ENCODE measurements around the gene S100A11.

The S100A11 gene

GRCh38 chr1:152038871-152039270 lies 2.1 kb upstream of the S100A11 start:
- Histone ChIP-seq H3K9me3 (ENCODE audit: control insufficient read depth, low read length) (no peaks in the 10 kb centered on the region), H3K9ac (ENCODE audit: low read length) (no peak overlapping the region), H3K27me3 (replicated peaks; ENCODE audit: control insufficient read depth, insufficient read depth, low read length) (no peaks in the 10 kb centered on the region), H3K4me3 (ENCODE audit: low read length) (no peak overlapping the region), H3K36me3 (ENCODE audit: control insufficient read depth, insufficient read depth, low read length, severe bottlenecking) (peaks cover 4% of the 10 kb centered on the region), H3K4me1 (ENCODE audit: control insufficient read depth, insufficient read depth, low read length) (peaks cover 16% of the 10 kb centered on the region)
- no peak for DNase-seq (ENCODE audit: low read depth)

- Histone ChIP-seq H3K36me3 (ENCODE audit: control insufficient read depth, insufficient read depth, low read length, severe bottlenecking) (peaks cover 36% of the 10 kb centered on the region), H3K4me3 (ENCODE audit: low read length) (peak overlapping the region; percentile 98), H3K4me1 (ENCODE audit: control insufficient read depth, insufficient read depth, low read length) (peaks cover 28% of the 10 kb centered on the region), H3K9me3 (ENCODE audit: control insufficient read depth, low read length) (no peaks in the 10 kb centered on the region), H3K9ac (ENCODE audit: low read length) (peak overlapping the region; percentile 100), H3K27me3 (replicated peaks; ENCODE audit: control insufficient read depth, insufficient read depth, low read length) (no peaks in the 10 kb centered on the region)
- peak; percentile 77 for DNase-seq (ENCODE audit: low read depth)
Observed at GRCh38 chr1:152035539-152036266, 1.1 kb downstream of the S100A11 start.

DNA sequence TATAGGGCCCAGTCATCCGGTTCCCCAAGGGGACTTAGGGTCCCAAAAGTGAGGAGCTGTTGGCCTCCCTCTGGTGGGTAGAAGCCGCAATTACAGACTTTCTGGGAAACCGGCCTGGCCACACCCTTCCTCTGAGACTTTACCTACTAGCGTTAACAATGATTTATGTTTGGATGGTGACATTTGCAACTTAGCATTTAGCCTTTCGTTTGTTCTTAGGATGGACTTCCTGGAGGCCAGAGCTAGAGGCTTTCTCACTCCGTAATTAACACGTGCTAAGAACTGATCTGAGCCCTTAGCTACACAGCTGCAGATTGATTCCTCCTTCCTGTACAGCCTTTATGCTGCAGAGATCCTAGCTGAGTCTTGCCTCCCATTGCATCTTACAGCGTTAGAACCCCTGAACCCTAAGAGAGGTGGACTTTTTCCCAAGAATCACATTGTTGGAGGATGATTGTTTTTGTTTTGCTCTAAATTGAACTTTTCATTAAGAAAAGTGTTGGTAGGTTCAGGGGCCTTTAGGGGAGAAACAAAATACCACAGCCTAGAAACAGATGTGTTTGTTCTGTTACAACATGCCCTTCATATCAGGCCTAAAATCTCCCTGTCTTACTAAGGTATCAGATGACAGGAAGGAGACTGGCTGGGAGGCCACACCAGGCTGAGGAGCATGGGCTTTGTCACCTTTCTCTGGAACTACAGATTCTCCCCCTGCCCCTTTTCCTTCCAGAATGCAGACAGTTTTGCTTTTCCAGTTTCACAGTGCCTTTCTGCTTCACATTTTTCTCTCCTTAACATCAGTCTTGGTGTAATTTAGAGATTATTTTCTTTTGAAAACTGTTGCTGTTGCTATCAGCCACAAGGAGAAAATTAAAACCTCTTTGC lies 1.9 kb downstream of the S100A11 start:
- Histone ChIP-seq H3K27me3 (replicated peaks; ENCODE audit: control insufficient read depth, insufficient read depth, low read length) (no peaks in the 10 kb centered on the region), H3K9me3 (ENCODE audit: control insufficient read depth, low read length) (no peaks in the 10 kb centered on the region), H3K4me1 (ENCODE audit: control insufficient read depth, insufficient read depth, low read length) (peaks cover 31% of the 10 kb centered on the region), H3K4me3 (ENCODE audit: low read length) (peak overlapping the region; percentile 98), H3K9ac (ENCODE audit: low read length) (peak overlapping the region; percentile 100), H3K36me3 (ENCODE audit: control insufficient read depth, insufficient read depth, low read length, severe bottlenecking) (peaks cover 36% of the 10 kb centered on the region)
- DNase-seq (ENCODE audit: low read depth), result peak; percentile 93

GRCh38 chr1:152034324-152034653 lies 2.5 kb downstream of the S100A11 start:
- Histone ChIP-seq H3K36me3 (ENCODE audit: control insufficient read depth, insufficient read depth, low read length, severe bottlenecking) (peaks cover 36% of the 10 kb centered on the region), H3K9ac (ENCODE audit: low read length) (peak overlapping the region; percentile 100), H3K27me3 (replicated peaks; ENCODE audit: control insufficient read depth, insufficient read depth, low read length) (no peaks in the 10 kb centered on the region), H3K4me1 (ENCODE audit: control insufficient read depth, insufficient read depth, low read length) (peaks cover 37% of the 10 kb centered on the region), H3K4me3 (ENCODE audit: low read length) (peak overlapping the region; percentile 98), H3K9me3 (ENCODE audit: control insufficient read depth, low read length) (no peaks in the 10 kb centered on the region)
- DNase-seq (ENCODE audit: low read depth), result no peak

DNA sequence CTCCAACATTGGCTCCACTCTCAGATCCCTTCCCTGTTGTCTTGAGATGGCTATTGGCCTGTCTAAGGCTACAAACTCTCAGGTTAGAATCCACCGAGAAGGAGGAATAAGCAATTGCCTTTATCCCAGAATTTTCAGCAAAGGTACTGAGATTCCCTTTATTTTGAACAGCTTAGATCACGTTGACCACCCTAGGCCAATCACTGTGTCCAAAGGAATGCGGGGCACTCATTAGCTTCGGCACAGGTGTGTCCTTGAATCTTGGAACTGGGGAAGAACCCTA lies 6.9 kb downstream of the S100A11 start:
- no peaks in the 10 kb centered on the region for H3K9me3 ChIP-seq (ENCODE audit: control insufficient read depth, low read length)
- H3K9ac ChIP-seq (ENCODE audit: low read length), result peak overlapping the region; percentile 63
- no peak for DNase-seq (ENCODE audit: low read depth)
- no peaks in the 10 kb centered on the region for H3K27me3 ChIP-seq (replicated peaks; ENCODE audit: control insufficient read depth, insufficient read depth, low read length)
- peak overlapping the region; percentile 56 for H3K4me3 ChIP-seq (ENCODE audit: low read length)
- H3K36me3 ChIP-seq (ENCODE audit: control insufficient read depth, insufficient read depth, low read length, severe bottlenecking), result peaks cover 36% of the 10 kb centered on the region
- peaks cover 48% of the 10 kb centered on the region for H3K4me1 ChIP-seq (ENCODE audit: control insufficient read depth, insufficient read depth, low read length)

- Histone ChIP-seq H3K9me3 (ENCODE audit: control insufficient read depth, low read length) (no peaks in the 10 kb centered on the region), H3K9ac (ENCODE audit: low read length) (peak overlapping the region; percentile 63), H3K4me1 (ENCODE audit: control insufficient read depth, insufficient read depth, low read length) (peaks cover 43% of the 10 kb centered on the region)
Observed at GRCh38 chr1:152029144-152029928, 7.5 kb downstream of the S100A11 start.

GRCh38 chr1:152026895-152027294 lies 9.9 kb downstream of the S100A11 start:
- no peak for DNase-seq (ENCODE audit: low read depth)
- Histone ChIP-seq H3K36me3 (ENCODE audit: control insufficient read depth, insufficient read depth, low read length, severe bottlenecking) (peaks cover 12% of the 10 kb centered on the region), H3K27me3 (replicated peaks; ENCODE audit: control insufficient read depth, insufficient read depth, low read length) (no peaks in the 10 kb centered on the region), H3K4me1 (ENCODE audit: control insufficient read depth, insufficient read depth, low read length) (peaks cover 25% of the 10 kb centered on the region), H3K9ac (ENCODE audit: low read length) (no peak overlapping the region), H3K9me3 (ENCODE audit: control insufficient read depth, low read length) (no peaks in the 10 kb centered on the region), H3K4me3 (ENCODE audit: low read length) (no peak overlapping the region)

More at GRCh38 chr1:152029144-152029928, 7.5 kb downstream of the S100A11 start:
- DNase-seq (ENCODE audit: low read depth), result peak; percentile 49
- H3K27me3 ChIP-seq (replicated peaks; ENCODE audit: control insufficient read depth, insufficient read depth, low read length), result no peaks in the 10 kb centered on the region
- peaks cover 36% of the 10 kb centered on the region for H3K36me3 ChIP-seq (ENCODE audit: control insufficient read depth, insufficient read depth, low read length, severe bottlenecking)
- H3K4me3 ChIP-seq (ENCODE audit: low read length), result peak overlapping the region; percentile 56

DNA sequence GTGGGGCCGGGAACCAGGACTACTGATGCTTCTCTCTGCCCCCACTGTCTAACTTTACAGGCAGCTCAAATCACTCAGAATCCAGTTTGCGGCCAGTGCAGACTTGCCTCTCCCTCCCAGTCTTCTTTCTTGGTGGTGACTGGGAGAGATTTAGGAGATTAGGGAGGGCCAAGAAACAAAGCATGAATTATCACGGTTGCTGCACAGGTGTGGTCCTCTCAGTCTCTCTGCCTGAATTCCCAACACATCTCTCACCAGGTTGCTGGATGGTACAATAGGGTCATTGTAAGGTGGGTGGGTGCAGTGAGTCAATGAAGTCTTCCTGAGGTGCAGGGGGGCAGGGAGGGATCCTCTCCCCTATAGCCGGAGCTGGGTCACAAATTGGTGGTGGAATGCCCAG lies 12.6 kb downstream of the S100A11 start:
- no peak overlapping the region for H3K9ac ChIP-seq (ENCODE audit: low read length)
- H3K9me3 ChIP-seq (ENCODE audit: control insufficient read depth, low read length), result no peaks in the 10 kb centered on the region
- no peaks in the 10 kb centered on the region for H3K27me3 ChIP-seq (replicated peaks; ENCODE audit: control insufficient read depth, insufficient read depth, low read length)
- no peak overlapping the region for H3K4me3 ChIP-seq (ENCODE audit: low read length)
- peaks cover 15% of the 10 kb centered on the region for H3K4me1 ChIP-seq (ENCODE audit: control insufficient read depth, insufficient read depth, low read length)
- no peaks in the 10 kb centered on the region for H3K36me3 ChIP-seq (ENCODE audit: control insufficient read depth, insufficient read depth, low read length, severe bottlenecking)
- DNase-seq (ENCODE audit: low read depth), result no peak

- Histone ChIP-seq H3K9ac (ENCODE audit: low read length) (no peak overlapping the region), H3K27me3 (replicated peaks; ENCODE audit: control insufficient read depth, insufficient read depth, low read length) (no peaks in the 10 kb centered on the region), H3K4me1 (ENCODE audit: control insufficient read depth, insufficient read depth, low read length) (peaks cover 6% of the 10 kb centered on the region), H3K9me3 (ENCODE audit: control insufficient read depth, low read length) (no peaks in the 10 kb centered on the region), H3K36me3 (ENCODE audit: control insufficient read depth, insufficient read depth, low read length, severe bottlenecking) (no peaks in the 10 kb centered on the region), H3K4me3 (ENCODE audit: low read length) (no peak overlapping the region)
- no peak for DNase-seq (ENCODE audit: low read depth)
Observed at GRCh38 chr1:152023221-152023620, 13.6 kb downstream of the S100A11 start.

- Histone ChIP-seq H3K4me1 (ENCODE audit: control insufficient read depth, insufficient read depth, low read length) (peaks cover 5% of the 10 kb centered on the region), H3K4me3 (ENCODE audit: low read length) (no peak overlapping the region), H3K9ac (ENCODE audit: low read length) (no peak overlapping the region), H3K36me3 (ENCODE audit: control insufficient read depth, insufficient read depth, low read length, severe bottlenecking) (no peaks in the 10 kb centered on the region), H3K27me3 (replicated peaks; ENCODE audit: control insufficient read depth, insufficient read depth, low read length) (no peaks in the 10 kb centered on the region), H3K9me3 (ENCODE audit: control insufficient read depth, low read length) (no peaks in the 10 kb centered on the region)
- DNase-seq (ENCODE audit: low read depth), result no peak
Observed at GRCh38 chr1:152022474-152022873, 14.3 kb downstream of the S100A11 start.

GRCh38 chr1:152021569-152021968 lies 15.2 kb downstream of the S100A11 start:
- no peaks in the 10 kb centered on the region for H3K27me3 ChIP-seq (replicated peaks; ENCODE audit: control insufficient read depth, insufficient read depth, low read length)
- no peaks in the 10 kb centered on the region for H3K36me3 ChIP-seq (ENCODE audit: control insufficient read depth, insufficient read depth, low read length, severe bottlenecking)
- no peak overlapping the region for H3K4me3 ChIP-seq (ENCODE audit: low read length)
- no peak for DNase-seq (ENCODE audit: low read depth)
- H3K4me1 ChIP-seq (ENCODE audit: control insufficient read depth, insufficient read depth, low read length), result no peaks in the 10 kb centered on the region
- H3K9ac ChIP-seq (ENCODE audit: low read length), result no peak overlapping the region
- H3K9me3 ChIP-seq (ENCODE audit: control insufficient read depth, low read length), result no peaks in the 10 kb centered on the region

Data from adipocyte (in vitro differentiated cells).